Measurements from ENCODE around the gene CD84. TPM values are rescaled to one million over a fixed set of nuclear protein-coding genes. Genes with fewer than 3 reads are reported as not detected.
"Not testable (repeated sequence)": the region's sequence is repeated elsewhere in the genome, so short reads cannot be mapped to it uniquely, and the experiment has no call there.

The CD84 gene
- total and polyA plus RNA-seq, 2 donors, result 5.9 to 10.1 TPM

GRCh38 chr1:160569806-160570205 lies 9.5 kb downstream of the CD84 start:
- Histone ChIP-seq H3K27ac (ENCODE audit: low read depth in 1 of 2, low read length in 1 of 2) (peak overlapping the region; percentile 20 to 89), H3K4me3 (ENCODE audit: low read length in 2 of 2) (no peak overlapping the region), H3K4me1 (ENCODE audit: control insufficient read depth in 2 of 2, insufficient read depth in 2 of 2, low read length in 2 of 2) (peaks cover 58 to 71% of the 10 kb centered on the region in 2 donors), H3K36me3 (ENCODE audit: control insufficient read depth in 2 of 2, insufficient read depth in 2 of 2, low read length in 1 of 2) (peaks cover 0 to 2% of the 10 kb centered on the region in 2 donors), H3K9me3 (ENCODE audit: control insufficient read depth in 2 of 2, insufficient read depth in 1 of 2, low read length in 1 of 2) (no peaks in the 10 kb centered on the region), H3K27me3 (ENCODE audit: control insufficient read depth in 2 of 2, insufficient read depth in 1 of 2, low read length in 1 of 2) (no peaks in the 10 kb centered on the region)
- DNase-seq (ENCODE audit: low read depth in 6 of 9, low spot score in 9 of 9), result no peak
- 91% methylated on average over 2 of the region's 2 CpGs for WGBS

GRCh38 chr1:160567858-160568682 lies 11.2 kb downstream of the CD84 start:
- no peaks in the 10 kb centered on the region for H3K27me3 ChIP-seq (ENCODE audit: control insufficient read depth in 2 of 2, insufficient read depth in 1 of 2, low read length in 1 of 2)
- peak overlapping the region; percentile 89 to 92 for H3K27ac ChIP-seq (ENCODE audit: low read depth in 1 of 2, low read length in 1 of 2)
- peaks cover 43 to 57% of the 10 kb centered on the region in 2 donors for H3K4me1 ChIP-seq (ENCODE audit: control insufficient read depth in 2 of 2, insufficient read depth in 2 of 2, low read length in 2 of 2)
- no peaks in the 10 kb centered on the region for H3K9me3 ChIP-seq (ENCODE audit: control insufficient read depth in 2 of 2, insufficient read depth in 1 of 2, low read length in 1 of 2)
- H3K4me3 ChIP-seq (ENCODE audit: low read length in 2 of 2), result no peak overlapping the region
- 12% methylated on average over 8 of the region's 8 CpGs for WGBS
- H3K36me3 ChIP-seq (ENCODE audit: control insufficient read depth in 2 of 2, insufficient read depth in 2 of 2, low read length in 1 of 2), result peaks cover 4 to 8% of the 10 kb centered on the region in 2 donors
- peak; percentile 56 to 91 (median 74) for DNase-seq (ENCODE audit: low read depth in 6 of 9, low spot score in 9 of 9)

- peak overlapping the region; percentile 89 to 92 for H3K27ac ChIP-seq (ENCODE audit: low read depth in 1 of 2, low read length in 1 of 2)
- no peak overlapping the region for H3K4me3 ChIP-seq (ENCODE audit: low read length in 2 of 2)
- peaks cover 38 to 52% of the 10 kb centered on the region in 2 donors for H3K4me1 ChIP-seq (ENCODE audit: control insufficient read depth in 2 of 2, insufficient read depth in 2 of 2, low read length in 2 of 2)
- no peak for DNase-seq (ENCODE audit: low read depth in 6 of 9, low spot score in 9 of 9)
- H3K9me3 ChIP-seq (ENCODE audit: control insufficient read depth in 2 of 2, insufficient read depth in 1 of 2, low read length in 1 of 2), result no peaks in the 10 kb centered on the region
- peaks cover 4 to 6% of the 10 kb centered on the region in 2 donors for H3K36me3 ChIP-seq (ENCODE audit: control insufficient read depth in 2 of 2, insufficient read depth in 2 of 2, low read length in 1 of 2)
- no peaks in the 10 kb centered on the region for H3K27me3 ChIP-seq (ENCODE audit: control insufficient read depth in 2 of 2, insufficient read depth in 1 of 2, low read length in 1 of 2)
- WGBS, result 94% methylated on average over 5 of the region's 5 CpGs
These were observed 12.0 kb downstream of the CD84 start for GRCh38 chr1:160567341-160567740.

DNA sequence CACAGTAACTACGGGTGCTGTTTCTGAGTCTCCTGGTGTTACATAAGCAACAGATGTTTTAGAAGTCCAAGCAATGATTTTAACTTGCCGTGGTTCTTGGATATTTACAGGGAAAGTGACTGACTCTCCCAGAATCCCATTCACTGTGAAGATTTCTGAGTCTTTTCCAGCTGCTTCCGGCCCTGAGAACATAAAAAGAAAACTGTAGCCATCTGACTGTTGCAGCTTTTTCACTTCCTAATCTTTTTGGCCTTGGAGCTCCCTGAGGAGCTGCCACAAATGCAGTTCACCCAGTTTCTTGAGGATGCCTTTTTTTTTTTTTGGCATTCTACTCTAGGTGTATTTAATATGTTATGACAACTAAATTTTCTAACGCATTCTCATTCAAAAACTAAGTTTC lies 13.7 kb downstream of the CD84 start:
- peaks cover 4 to 6% of the 10 kb centered on the region in 2 donors for H3K36me3 ChIP-seq (ENCODE audit: control insufficient read depth in 2 of 2, insufficient read depth in 2 of 2, low read length in 1 of 2)
- peaks cover 30 to 51% of the 10 kb centered on the region in 2 donors for H3K4me1 ChIP-seq (ENCODE audit: control insufficient read depth in 2 of 2, insufficient read depth in 2 of 2, low read length in 2 of 2)
- peak overlapping the region in 1 of 2 donors; percentile 33 for H3K27ac ChIP-seq (ENCODE audit: low read depth in 1 of 2, low read length in 1 of 2)
- H3K4me3 ChIP-seq (ENCODE audit: low read length in 2 of 2), result no peak overlapping the region
- H3K27me3 ChIP-seq (ENCODE audit: control insufficient read depth in 2 of 2, insufficient read depth in 1 of 2, low read length in 1 of 2), result no peaks in the 10 kb centered on the region
- no peaks in the 10 kb centered on the region for H3K9me3 ChIP-seq (ENCODE audit: control insufficient read depth in 2 of 2, insufficient read depth in 1 of 2, low read length in 1 of 2)
- DNase-seq (ENCODE audit: low read depth in 6 of 9, low spot score in 9 of 9), result no peak
- WGBS, result 93% methylated on average over 4 of the region's 4 CpGs

- H3K4me1 ChIP-seq (ENCODE audit: control insufficient read depth in 2 of 2, insufficient read depth in 2 of 2, low read length in 2 of 2), result peaks cover 21 to 35% of the 10 kb centered on the region in 2 donors
- DNase-seq (ENCODE audit: low read depth in 6 of 9, low spot score in 9 of 9); H3K27ac ChIP-seq (ENCODE audit: low read depth in 1 of 2, low read length in 1 of 2); H3K27me3 ChIP-seq (ENCODE audit: control insufficient read depth in 2 of 2, insufficient read depth in 1 of 2, low read length in 1 of 2); H3K4me3 ChIP-seq (ENCODE audit: low read length in 2 of 2); H3K36me3 ChIP-seq (ENCODE audit: control insufficient read depth in 2 of 2, insufficient read depth in 2 of 2, low read length in 1 of 2); H3K9me3 ChIP-seq (ENCODE audit: control insufficient read depth in 2 of 2, insufficient read depth in 1 of 2, low read length in 1 of 2): not testable (repeated sequence)
- 97% methylated on average over 1 of the region's 1 CpG for WGBS
These were observed 16.1 kb downstream of the CD84 start for GRCh38 chr1:160563230-160563629.

GRCh38 chr1:160562745-160563144 lies 16.6 kb downstream of the CD84 start:
- 93% methylated on average over 2 of the region's 2 CpGs for WGBS
- not testable (repeated sequence) for H3K36me3 ChIP-seq (ENCODE audit: control insufficient read depth in 2 of 2, insufficient read depth in 2 of 2, low read length in 1 of 2); H3K27me3 ChIP-seq (ENCODE audit: control insufficient read depth in 2 of 2, insufficient read depth in 1 of 2, low read length in 1 of 2); H3K9me3 ChIP-seq (ENCODE audit: control insufficient read depth in 2 of 2, insufficient read depth in 1 of 2, low read length in 1 of 2); H3K4me3 ChIP-seq (ENCODE audit: low read length in 2 of 2); H3K27ac ChIP-seq (ENCODE audit: low read depth in 1 of 2, low read length in 1 of 2); DNase-seq (ENCODE audit: low read depth in 6 of 9, low spot score in 9 of 9)
- peaks cover 20 to 35% of the 10 kb centered on the region in 2 donors for H3K4me1 ChIP-seq (ENCODE audit: control insufficient read depth in 2 of 2, insufficient read depth in 2 of 2, low read length in 2 of 2)

DNA sequence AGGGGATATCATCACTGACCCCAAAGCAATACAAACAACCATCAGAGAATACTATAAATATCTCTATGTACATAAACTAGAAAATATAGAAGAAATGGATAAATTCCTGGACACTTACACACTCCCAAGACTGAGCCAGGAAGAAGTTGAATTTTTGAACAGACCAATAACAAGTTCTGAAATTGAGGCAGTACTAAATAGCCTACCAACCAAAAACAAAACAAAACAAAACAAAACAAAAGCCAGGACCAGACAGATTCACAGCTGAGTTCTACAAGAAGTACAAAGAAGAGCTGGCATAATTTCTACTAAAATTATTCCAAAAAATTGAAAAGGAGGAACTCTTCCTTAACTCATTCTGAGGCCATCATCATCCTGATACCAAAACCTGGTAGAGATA lies 18.5 kb downstream of the CD84 start:
- Histone ChIP-seq H3K4me3 (ENCODE audit: low read length in 2 of 2) (no peak overlapping the region), H3K4me1 (ENCODE audit: control insufficient read depth in 2 of 2, insufficient read depth in 2 of 2, low read length in 2 of 2) (peaks cover 15 to 26% of the 10 kb centered on the region in 2 donors), H3K9me3 (ENCODE audit: control insufficient read depth in 2 of 2, insufficient read depth in 1 of 2, low read length in 1 of 2) (no peaks in the 10 kb centered on the region), H3K36me3 (ENCODE audit: control insufficient read depth in 2 of 2, insufficient read depth in 2 of 2, low read length in 1 of 2) (peaks cover 4 to 6% of the 10 kb centered on the region in 2 donors), H3K27ac (ENCODE audit: low read depth in 1 of 2, low read length in 1 of 2) (no peak overlapping the region), H3K27me3 (ENCODE audit: control insufficient read depth in 2 of 2, insufficient read depth in 1 of 2, low read length in 1 of 2) (no peaks in the 10 kb centered on the region)
- DNase-seq (ENCODE audit: low read depth in 6 of 9, low spot score in 9 of 9), result no peak

- peak in 1 of 9 donors; percentile 56 for DNase-seq (ENCODE audit: low read depth in 6 of 9, low spot score in 9 of 9)
- Histone ChIP-seq H3K9me3 (ENCODE audit: control insufficient read depth in 2 of 2, insufficient read depth in 1 of 2, low read length in 1 of 2) (no peaks in the 10 kb centered on the region), H3K4me1 (ENCODE audit: control insufficient read depth in 2 of 2, insufficient read depth in 2 of 2, low read length in 2 of 2) (peaks cover 15 to 20% of the 10 kb centered on the region in 2 donors), H3K4me3 (ENCODE audit: low read length in 2 of 2) (no peak overlapping the region), H3K27me3 (ENCODE audit: control insufficient read depth in 2 of 2, insufficient read depth in 1 of 2, low read length in 1 of 2) (no peaks in the 10 kb centered on the region), H3K27ac (ENCODE audit: low read depth in 1 of 2, low read length in 1 of 2) (peak overlapping the region; percentile 3 to 19), H3K36me3 (ENCODE audit: control insufficient read depth in 2 of 2, insufficient read depth in 2 of 2, low read length in 1 of 2) (peaks cover 4 to 6% of the 10 kb centered on the region in 2 donors)
- WGBS, result 83% methylated on average over 4 of the region's 4 CpGs
These were observed 19.1 kb downstream of the CD84 start for GRCh38 chr1:160560045-160560705.

DNA sequence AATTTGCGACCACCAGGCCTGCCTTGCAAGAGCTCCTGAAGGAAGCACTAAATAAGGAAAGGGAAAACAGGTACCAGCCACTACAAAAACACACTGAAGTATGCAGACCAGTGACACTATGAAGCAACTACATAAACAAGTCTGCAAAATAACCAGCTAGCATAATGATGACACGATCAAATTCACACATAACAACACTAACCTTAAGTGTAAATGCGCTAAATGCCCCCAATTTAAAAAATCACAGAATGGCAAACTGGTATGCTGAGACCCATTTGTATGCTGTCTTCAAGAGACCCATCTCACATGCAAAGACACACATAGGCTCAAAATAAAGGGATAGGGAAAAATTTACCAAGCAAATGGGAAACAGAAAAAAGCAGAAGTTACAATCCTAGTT lies 19.9 kb downstream of the CD84 start:
- DNase-seq (ENCODE audit: low read depth in 6 of 9, low spot score in 9 of 9); H3K27ac ChIP-seq (ENCODE audit: low read depth in 1 of 2, low read length in 1 of 2); H3K27me3 ChIP-seq (ENCODE audit: control insufficient read depth in 2 of 2, insufficient read depth in 1 of 2, low read length in 1 of 2); H3K9me3 ChIP-seq (ENCODE audit: control insufficient read depth in 2 of 2, insufficient read depth in 1 of 2, low read length in 1 of 2); H3K4me3 ChIP-seq (ENCODE audit: low read length in 2 of 2); H3K36me3 ChIP-seq (ENCODE audit: control insufficient read depth in 2 of 2, insufficient read depth in 2 of 2, low read length in 1 of 2): not testable (repeated sequence)
- peaks cover 15 to 20% of the 10 kb centered on the region in 2 donors for H3K4me1 ChIP-seq (ENCODE audit: control insufficient read depth in 2 of 2, insufficient read depth in 2 of 2, low read length in 2 of 2)
- 96% methylated on average over 3 of the region's 3 CpGs for WGBS
